HG03045 (cell line): ENCODE measurements around the gene CARMIL1.
"Not testable (repeated sequence)": the region's sequence is repeated elsewhere in the genome, so short reads cannot be mapped to it uniquely, and the experiment has no call there.

Source experiments
- ATAC-seq: cut with Tn5 transposase; IDR thresholded peaks from one replicate; pipeline ENCODE4 v1.9.1; 2021; ENCODE audit warnings: mild to moderate bottlenecking, moderate library complexity; ENCODE audit not compliant: unreplicated experiment

CARMIL1 gene

DNA sequence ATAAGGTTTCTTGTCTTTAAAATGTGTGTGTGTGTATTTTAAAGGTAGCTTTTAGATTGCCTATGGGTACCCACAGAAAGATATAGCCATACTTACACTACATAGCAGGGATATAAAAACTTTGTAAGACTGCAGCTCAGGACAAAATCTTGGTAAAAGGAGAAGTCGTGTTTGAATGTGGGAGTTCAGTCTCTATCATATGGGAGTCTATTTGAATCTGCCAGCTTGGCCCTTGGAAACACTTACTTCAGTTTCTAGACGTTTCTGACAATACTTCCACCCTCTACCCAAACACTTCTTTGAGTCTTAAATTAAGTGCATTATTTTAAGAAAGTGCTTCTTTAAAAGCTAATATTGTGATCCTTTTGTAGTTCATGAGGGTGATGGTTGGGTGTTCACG is 155.7 kb downstream of the CARMIL1 start:
- no peak for ATAC-seq

DNA sequence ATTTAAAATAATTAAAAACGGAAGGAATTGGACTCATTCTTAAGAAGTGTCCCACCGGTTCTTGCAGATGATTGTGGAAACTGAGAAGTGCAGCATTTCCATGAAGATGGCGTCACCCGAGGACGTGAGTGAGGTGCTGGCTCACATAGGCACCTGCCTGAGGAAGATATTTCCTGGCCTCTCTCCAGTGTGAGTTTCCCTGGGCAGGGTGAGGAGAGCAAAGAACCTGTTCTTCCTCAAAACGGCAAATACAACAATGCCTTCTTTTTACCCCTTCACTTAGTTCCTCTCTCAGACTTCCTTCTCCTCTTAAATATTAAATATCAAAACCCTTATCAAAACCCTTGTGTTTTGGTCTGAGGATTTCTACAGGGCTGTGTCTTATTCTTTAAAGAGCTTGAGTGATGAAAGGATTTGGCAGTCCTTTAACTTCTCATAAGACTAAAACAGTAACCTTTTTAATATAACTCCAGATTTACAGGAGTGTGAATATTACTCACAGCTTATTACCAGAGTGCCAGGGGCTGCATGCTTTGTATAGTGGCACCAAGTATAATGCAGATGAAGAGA is 156.3 kb downstream of the CARMIL1 start:
- no peak for ATAC-seq

- no peak for ATAC-seq
Measured at GRCh38 chr6:25436760-25437159, 157.6 kb downstream of the CARMIL1 start.

DNA sequence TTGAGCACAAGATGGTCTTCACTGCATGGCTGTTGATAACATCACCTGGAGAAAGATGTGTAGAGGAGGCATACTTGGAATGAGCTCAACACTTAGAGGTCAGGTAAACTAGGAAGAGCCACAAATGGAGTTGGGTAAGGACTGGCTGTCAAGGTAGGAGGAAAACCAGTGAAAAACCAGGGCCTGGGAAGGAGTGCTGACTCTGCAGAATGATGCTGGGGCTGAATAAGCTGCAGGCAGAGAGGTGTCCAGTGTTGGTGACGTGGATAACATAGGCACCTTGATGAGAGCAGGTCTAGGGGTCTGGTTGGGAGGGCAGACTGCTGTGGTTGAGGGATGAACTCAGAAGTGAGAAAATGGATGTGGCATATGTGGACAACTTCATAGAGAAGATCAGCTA is 160.2 kb downstream of the CARMIL1 start:
- no peak for ATAC-seq

GRCh38 chr6:25441663-25442270 is 162.6 kb downstream of the CARMIL1 start:
- no peak for ATAC-seq

- no peak for ATAC-seq
Measured at GRCh38 chr6:25442898-25443297, 163.7 kb downstream of the CARMIL1 start.

DNA sequence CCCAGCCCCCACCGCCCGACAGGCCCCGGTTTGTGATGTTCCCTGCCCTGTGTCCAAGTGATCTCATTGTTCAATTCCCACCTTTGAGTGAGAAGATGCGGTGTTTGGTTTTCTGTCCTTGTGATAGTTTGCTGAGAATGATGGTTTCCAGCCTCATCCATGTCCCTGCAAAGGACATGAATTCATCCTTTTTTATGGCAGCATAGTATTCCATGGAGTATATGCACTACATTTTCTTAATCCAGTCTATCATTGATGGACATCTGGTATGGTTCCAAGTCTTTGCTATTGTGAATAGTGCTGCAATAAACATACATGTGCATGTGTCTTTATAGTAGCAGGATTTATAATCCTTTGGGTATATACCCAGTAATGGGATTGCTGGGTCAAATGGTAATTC is 165.3 kb downstream of the CARMIL1 start:
- ATAC-seq: not testable (repeated sequence)

DNA sequence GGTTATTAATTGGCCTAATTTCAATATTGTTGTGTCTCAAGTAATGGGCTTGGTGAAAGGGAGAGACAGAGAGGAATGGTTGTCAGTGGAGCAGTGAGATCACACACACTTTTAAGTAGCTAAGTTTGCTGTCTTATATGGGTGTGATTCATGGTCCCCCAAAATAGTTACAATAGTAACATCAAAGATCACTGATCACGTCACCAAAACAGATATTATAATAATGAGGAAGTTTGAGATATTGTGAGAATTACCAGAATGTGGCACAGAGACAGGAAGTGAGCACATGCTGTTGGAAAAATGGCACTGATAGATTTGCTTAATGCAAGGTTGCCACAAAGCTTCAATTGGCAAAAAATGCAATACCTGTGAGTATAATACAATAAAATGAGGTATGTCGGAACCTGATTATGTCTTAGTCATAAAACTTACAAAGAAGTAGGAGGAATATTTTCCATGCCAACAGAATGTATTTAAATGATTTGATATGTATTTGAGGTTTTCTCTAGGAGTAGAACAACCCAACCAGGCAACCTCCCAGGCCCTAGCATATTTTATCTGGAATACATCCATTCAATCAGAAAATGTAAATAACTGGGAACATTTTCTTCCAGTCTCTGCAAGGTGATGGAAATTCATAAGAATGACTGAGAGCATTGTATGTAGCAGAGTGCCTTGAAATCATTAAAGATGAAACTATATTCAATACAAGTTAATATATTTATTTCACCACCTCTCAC is 167.8 kb downstream of the CARMIL1 start:
- ATAC-seq: no peak

- no peak for ATAC-seq
Measured at GRCh38 chr6:25447570-25447929, 168.4 kb downstream of the CARMIL1 start.

GRCh38 chr6:25448965-25449538 is 169.9 kb downstream of the CARMIL1 start:
- ATAC-seq: no peak

GRCh38 chr6:25449774-25450173 is 170.6 kb downstream of the CARMIL1 start:
- no peak for ATAC-seq

- no peak for ATAC-seq
Measured at GRCh38 chr6:25450469-25451198, 171.5 kb downstream of the CARMIL1 start.

- no peak for ATAC-seq
Measured at GRCh38 chr6:25452031-25452430, 172.9 kb downstream of the CARMIL1 start.

GRCh38 chr6:25453288-25453687 is 174.1 kb downstream of the CARMIL1 start:
- ATAC-seq: no peak

DNA sequence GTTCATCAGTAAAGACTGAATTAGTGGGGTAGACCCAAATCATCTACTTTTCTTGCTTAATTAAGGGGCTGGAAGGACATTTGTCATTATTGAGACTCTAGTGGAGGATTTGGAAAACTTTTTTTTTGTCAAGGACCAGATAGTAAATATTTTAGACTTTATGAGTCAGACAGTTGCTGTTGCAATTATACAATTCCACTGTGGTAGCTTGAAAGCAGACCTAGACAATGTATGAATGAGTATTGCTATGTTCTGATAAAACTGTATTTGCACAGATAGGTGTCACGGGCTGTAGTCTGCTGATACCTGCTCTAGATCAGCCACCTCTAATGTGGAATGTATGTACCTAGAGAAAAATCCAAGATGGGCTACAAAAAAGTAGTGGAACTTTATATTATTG is 175.0 kb downstream of the CARMIL1 start:
- ATAC-seq: no peak

DNA sequence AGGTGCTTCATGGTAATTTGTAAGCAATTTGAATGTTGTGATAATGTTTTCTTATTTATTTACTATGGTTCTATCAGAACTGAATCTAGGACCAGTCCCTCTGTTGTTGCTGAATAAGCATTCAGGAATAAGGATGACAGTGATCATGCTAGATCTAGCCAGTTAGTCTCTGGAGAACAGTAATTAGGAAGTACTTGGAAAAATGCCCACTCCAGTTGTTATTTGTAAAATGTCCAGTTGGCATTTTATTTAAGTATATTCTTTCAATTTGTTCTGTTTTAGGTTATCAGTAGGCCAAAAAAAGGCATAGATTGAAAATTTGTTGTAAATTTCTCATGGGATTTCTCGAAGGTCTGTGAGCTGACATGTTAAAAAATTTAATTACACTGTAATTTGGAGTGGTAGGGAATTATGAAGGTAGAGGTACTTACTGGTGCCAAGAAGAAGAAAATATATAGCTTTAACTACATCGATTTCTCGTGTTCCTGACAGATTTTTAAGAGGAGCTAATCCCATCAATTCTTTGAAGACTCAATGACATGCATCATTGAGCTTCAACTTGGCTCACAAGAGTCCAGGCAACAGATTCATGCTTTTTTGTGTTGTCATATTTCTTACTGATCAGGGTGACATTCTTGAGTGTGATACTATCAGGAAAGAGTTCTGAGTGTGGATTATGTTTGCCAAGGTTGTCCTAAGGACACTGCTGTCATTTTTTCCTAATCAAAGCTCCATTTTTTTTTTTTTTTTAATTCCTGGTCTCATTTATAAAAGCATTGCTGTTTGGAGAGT is 177.3 kb downstream of the CARMIL1 start:
- no peak for ATAC-seq

DNA sequence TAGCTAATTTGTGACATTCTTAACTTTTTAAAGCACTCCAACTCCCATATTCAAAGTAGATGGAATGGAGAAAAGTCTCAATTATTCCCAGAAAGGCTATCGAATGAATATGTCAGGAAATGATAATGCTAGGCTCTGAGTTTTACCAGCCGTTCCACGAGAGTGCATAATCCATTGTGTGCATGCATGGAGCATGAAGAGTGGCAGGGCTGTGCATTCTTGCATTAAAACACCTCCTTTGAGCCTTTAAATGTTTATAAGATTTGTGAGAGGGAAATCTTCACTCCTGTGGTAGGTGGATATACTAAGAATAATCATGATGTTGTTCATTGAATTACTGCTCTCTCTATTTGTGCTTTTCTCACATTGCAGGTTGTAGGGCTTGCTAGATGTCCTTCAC is 178.3 kb downstream of the CARMIL1 start:
- no peak for ATAC-seq

DNA sequence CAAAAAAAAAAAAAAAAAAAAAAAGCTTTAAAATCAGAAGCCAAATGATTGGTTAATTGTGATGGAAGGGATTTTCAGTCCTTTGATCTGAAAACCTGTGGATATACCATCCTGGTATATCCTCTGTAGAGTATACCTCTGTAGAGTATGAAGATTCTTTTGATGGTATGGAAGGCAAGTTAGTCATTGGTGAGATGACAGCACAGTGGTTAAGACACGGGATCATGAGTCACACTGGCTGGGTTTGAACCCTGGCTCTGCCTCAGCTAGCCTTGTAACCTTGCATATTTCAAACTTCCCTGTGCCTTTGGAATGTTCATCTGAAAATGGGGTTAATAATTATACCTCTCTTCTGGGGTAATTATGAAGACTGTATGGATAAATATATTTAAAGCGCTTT is 179.3 kb downstream of the CARMIL1 start:
- no peak for ATAC-seq

DNA sequence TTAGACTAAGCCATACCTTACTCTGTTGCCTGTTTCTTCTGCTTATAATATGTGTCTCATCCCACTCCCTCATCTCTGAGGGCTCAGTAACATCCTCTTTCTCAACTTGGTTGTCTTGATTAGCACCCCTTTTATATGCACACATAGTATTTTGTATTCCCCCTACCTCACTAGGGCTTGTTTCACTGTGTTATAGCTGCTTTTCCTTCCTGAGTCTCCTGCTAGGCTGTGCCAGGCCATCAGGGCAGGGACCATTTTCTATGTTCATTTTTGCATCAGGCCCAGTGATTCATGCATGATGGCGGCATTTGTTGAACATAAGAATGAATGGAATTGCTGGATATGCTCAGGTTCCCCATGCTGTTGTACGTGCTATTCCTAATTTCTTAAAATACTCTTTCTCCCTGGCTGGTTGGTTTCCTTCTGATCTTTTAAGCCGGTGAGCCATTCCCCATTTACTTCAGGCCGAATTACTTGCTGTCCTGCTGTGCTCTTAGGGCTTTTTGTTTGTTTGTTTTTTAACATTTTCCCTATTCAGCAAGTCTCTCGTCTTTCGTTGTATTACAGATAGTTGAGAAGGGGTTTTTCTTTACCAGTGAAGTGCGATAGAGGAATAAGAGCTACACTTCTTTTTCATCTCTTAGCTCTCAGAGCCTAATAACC is 183.2 kb downstream of the CARMIL1 start:
- no peak for ATAC-seq

DNA sequence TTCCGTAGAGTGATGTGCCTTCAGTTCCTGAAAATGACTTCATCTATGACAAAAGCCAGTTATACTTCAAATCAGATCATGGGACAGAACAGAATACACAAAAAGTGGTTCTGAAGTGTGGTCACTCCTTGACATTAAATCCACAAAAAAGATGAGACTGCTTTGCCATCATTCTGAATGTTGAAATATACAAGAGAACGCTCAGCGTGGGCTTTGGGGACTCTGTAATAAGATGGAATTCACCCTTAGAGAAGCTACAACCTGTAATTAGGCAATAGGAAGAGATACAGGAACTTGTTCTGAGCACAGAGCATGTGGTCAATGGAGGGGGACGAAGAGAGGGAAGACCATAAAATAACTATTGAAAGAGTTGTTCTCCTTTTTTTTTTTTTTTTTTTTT is 184.3 kb downstream of the CARMIL1 start:
- no peak for ATAC-seq
